HCT116 (cell line): ENCODE data around the gene SHC2. TPM values are rescaled to one million over a fixed set of nuclear protein-coding genes. Genes with fewer than 3 reads are reported as not detected.

Source experiments
- ATAC-seq: fragments of 200-7000 bp; cut with Tn5 transposase; 2 replicates; pipeline ENCODE4 v1.9.1; 2020; ENCODE audit warnings: mild to moderate bottlenecking, moderate library complexity
- BruUV-seq: library from RNA; stranded (reverse); fragments of 400-500 nt; replicated peaks from 2 replicates; lab custom pipeline; 2021; lab: Mats Ljungman, UMichigan
- CTCF ChIA-PET: fragments of 300-600 bp; sonication (Branson Sonifier 250); formaldehyde crosslinking; loops from one replicate; lab custom pipeline; 2021; ENCODE audit warnings: antibody characterized with exemption; lab: Charles Lee
- POLR2A ChIA-PET: fragments of 300-600, 350-600 bp; sonication (Branson Sonifier 250); formaldehyde crosslinking; loops from one replicate; lab custom pipeline; 2021; ENCODE audit warnings: antibody characterized with exemption; lab: Charles Lee
- RAD21 ChIA-PET, 2 experiments: fragments of 300-600 bp; sonication (Branson Sonifier 250); formaldehyde crosslinking; loops; one replicate each; lab custom pipeline; 2023; ENCODE audit warnings: low total read pairs in 2 of 2; ENCODE audit not compliant: uncharacterized antibody in 2 of 2, unreplicated experiment in 2 of 2, low non-redundant PET in 1 of 2; lab: Charles Lee
- DNase-seq: peaks from one replicate; pipeline ENCODE4 v3.0.0-alpha.2; 2010; ENCODE audit warnings: low read depth, low spot score
- H2AFZ ChIP-seq: fragments of 200-600 bp; shearing (Covaris generic), sonication (generic); 2 replicates; pipeline ENCODE4 v1.6.1; 2017; ENCODE audit warnings: low read depth, mixed run types, mixed read lengths, antibody characterized with exemption, low read length; ENCODE audit not compliant: poor library complexity, severe bottlenecking
- H3K27ac ChIP-seq: 2 replicates; pipeline ENCODE4 v1.5.1; 2012; ENCODE audit warnings: low read depth, low read length
- H3K27me3 ChIP-seq: fragments of 200-600 bp; sonication (generic); 2 replicates; pipeline ENCODE4 v1.6.1; 2016; ENCODE audit warnings: mixed run types, low read length, mixed read lengths; ENCODE audit not compliant: insufficient read depth
- H3K36me3 ChIP-seq, 2 experiments: fragments of 200-500 bp in 1 of 2; fragments of 200-600 bp in 1 of 2; sonication (Bioruptor generic) in 1 of 2; sonication (generic) in 1 of 2; 2 replicates each; pipeline versions ENCODE4 v1.5.1 to v1.6.1; 2014 to 2016; ENCODE audit warnings: low read length in 2 of 2, inconsistent platforms in 1 of 2, mixed read lengths in 1 of 2, mixed run types in 1 of 2; ENCODE audit not compliant: insufficient read depth in 2 of 2, control insufficient read depth in 1 of 2
- H3K4me1 ChIP-seq, 2 experiments: fragments of 200-600 bp in 1 of 2; sonication (generic) in 1 of 2; 2 replicates each; pipeline versions ENCODE4 v1.5.1 to v1.6.1; 2012 to 2017; ENCODE audit warnings: low read length in 2 of 2, inconsistent platforms in 1 of 2, mild to moderate bottlenecking in 1 of 2, mixed read lengths in 1 of 2, mixed run types in 1 of 2, moderate library complexity in 1 of 2; ENCODE audit not compliant: insufficient read depth in 2 of 2, control insufficient read depth in 1 of 2
- H3K4me2 ChIP-seq: fragments of 200-600 bp; sonication (generic); 2 replicates; pipeline ENCODE4 v1.6.1; 2017; ENCODE audit warnings: mixed run types, low read length, mixed read lengths
- H3K4me3 ChIP-seq, 2 experiments: fragments of 200-600 bp in 1 of 2; sonication (generic) in 1 of 2; replicated peaks in 1 of 2; 2 replicates each; pipeline ENCODE4 v1.5.1; 2011 to 2016; ENCODE audit warnings: low read length in 2 of 2, control low read depth in 1 of 2, low read depth in 1 of 2, mild to moderate bottlenecking in 1 of 2, mixed read lengths in 1 of 2, mixed run types in 1 of 2
- H3K79me2 ChIP-seq: fragments of 200-600 bp; sonication (generic); 2 replicates; pipeline ENCODE4 v1.6.1; 2017; ENCODE audit warnings: mild to moderate bottlenecking, mixed run types, low read length, moderate library complexity, mixed read lengths; ENCODE audit not compliant: insufficient read depth
- H3K9ac ChIP-seq: fragments of 200-600 bp; sonication (generic); 2 replicates; pipeline ENCODE4 v1.6.1; 2016; ENCODE audit warnings: low read length, mixed read lengths
- H3K9me2 ChIP-seq: fragments of 200-600 bp; sonication (generic), shearing (Covaris generic); 2 replicates; pipeline ENCODE4 v1.6.1; 2017; ENCODE audit warnings: mixed run types, mild to moderate bottlenecking, moderate library complexity; ENCODE audit not compliant: insufficient read depth
- H3K9me3 ChIP-seq, 2 experiments: fragments of 200-500 bp in 1 of 2; fragments of 200-600 bp in 1 of 2; sonication (Bioruptor generic) in 1 of 2; sonication (generic) in 1 of 2; 2 replicates each; pipeline ENCODE4 v1.6.1; 2014 to 2017; ENCODE audit warnings: low read length in 2 of 2, mixed read lengths in 2 of 2, inconsistent platforms in 1 of 2, low read depth in 1 of 2, mild to moderate bottlenecking in 1 of 2, mixed run types in 1 of 2, moderate library complexity in 1 of 2; ENCODE audit not compliant: control insufficient read depth in 1 of 2, insufficient read depth in 1 of 2
- H4K20me1 ChIP-seq: fragments of 200-600 bp; sonication (generic), shearing (Covaris generic); 2 replicates; pipeline ENCODE4 v1.6.1; 2017; ENCODE audit warnings: mixed run types, mild to moderate bottlenecking, moderate library complexity; ENCODE audit not compliant: insufficient read depth
- CBX3 ChIP-seq: IDR thresholded peaks from 2 replicates; pipeline ENCODE4 v1.6.1; 2012; ENCODE audit warnings: low read depth
- CEBPB ChIP-seq: IDR thresholded peaks from 2 replicates; pipeline ENCODE4 v1.6.1; 2012; ENCODE audit warnings: low read depth
- EGR1 ChIP-seq: IDR thresholded peaks from 2 replicates; pipeline ENCODE4 v1.6.1; 2012; ENCODE audit warnings: low read depth
- ELF1 ChIP-seq: IDR thresholded peaks from 2 replicates; pipeline ENCODE4 v1.6.1; 2012; ENCODE audit warnings: low read depth, borderline replicate concordance
- EZH2phosphoT487 ChIP-seq: fragments of 200-600 bp; IDR thresholded peaks from 2 replicates; pipeline ENCODE4 v1.6.1; 2018; ENCODE audit warnings: antibody characterized with exemption, borderline replicate concordance
- FOSL1 ChIP-seq: IDR thresholded peaks from 2 replicates; pipeline ENCODE4 v1.6.1; 2012; ENCODE audit warnings: low read depth
- POLR2A ChIP-seq: IDR thresholded peaks from 2 replicates; pipeline ENCODE4 v1.7.0; 2011; ENCODE audit warnings: borderline replicate concordance; ENCODE audit not compliant: insufficient read depth, insufficient read length; ENCODE audit errors: extremely low read depth
- RAD21 ChIP-seq: IDR thresholded peaks from 2 replicates; pipeline ENCODE4 v1.6.1; 2012; ENCODE audit warnings: low read depth, mild to moderate bottlenecking
- SIN3A ChIP-seq: IDR thresholded peaks from 2 replicates; pipeline ENCODE4 v1.6.1; 2012; ENCODE audit warnings: low read depth
- SRF ChIP-seq: IDR thresholded peaks from 2 replicates; pipeline ENCODE4 v1.6.1; 2012; ENCODE audit warnings: low read depth
- YY1 ChIP-seq: IDR thresholded peaks from 2 replicates; pipeline ENCODE4 v1.6.1; 2011; ENCODE audit warnings: low read length, low read depth, moderate library complexity, mild to moderate bottlenecking; ENCODE audit not compliant: insufficient replicate concordance; ENCODE audit errors: extremely low read depth
- ZFX ChIP-seq: fragments of 450-650 bp; IDR thresholded peaks from 2 replicates; pipeline ENCODE4 v1.6.1; 2017
- intact Hi-C: fragments of 100-400 bp; cut with micrococcal nuclease; formaldehyde crosslinking; loops from 2 replicates; pipeline ENCODE4 v1.10.0; 2022
- total RNA-seq: library from RNA; stranded (reverse); gene quantifications from one replicate; pipeline ENCODE4 v1.2.1, GENCODE V29; 2021; ENCODE audit not compliant: unreplicated experiment
- TF ChIP-seq, protein P1 (sequence below): IDR thresholded peaks from 2 replicates; pipeline ENCODE4 v1.6.1; 2012
- TF ChIP-seq, protein P2 (sequence below): IDR thresholded peaks from 2 replicates; pipeline ENCODE4 v1.6.1; 2012; ENCODE audit warnings: low read depth
- TF ChIP-seq, protein P3 (sequence below), 3 experiments: fragments of 200-600 bp in 1 of 3; sonication (generic) in 1 of 3; IDR thresholded peaks in 2 of 3; conservative IDR thresholded peaks in 1 of 3; 2 replicates each; pipeline ENCODE4 v1.5.1; 2012 to 2017; ENCODE audit warnings: low read depth in 2 of 3, low read length in 2 of 3, antibody characterized with exemption in 1 of 3, borderline replicate concordance in 1 of 3, control low read depth in 1 of 3, mild to moderate bottlenecking in 1 of 3, mixed read lengths in 1 of 3, mixed run types in 1 of 3, moderate library complexity in 1 of 3; ENCODE audit not compliant: insufficient read depth in 1 of 3

The SHC2 gene
- total RNA-seq, 1 experiment from 2014 or later: 2.5 TPM

DNA sequence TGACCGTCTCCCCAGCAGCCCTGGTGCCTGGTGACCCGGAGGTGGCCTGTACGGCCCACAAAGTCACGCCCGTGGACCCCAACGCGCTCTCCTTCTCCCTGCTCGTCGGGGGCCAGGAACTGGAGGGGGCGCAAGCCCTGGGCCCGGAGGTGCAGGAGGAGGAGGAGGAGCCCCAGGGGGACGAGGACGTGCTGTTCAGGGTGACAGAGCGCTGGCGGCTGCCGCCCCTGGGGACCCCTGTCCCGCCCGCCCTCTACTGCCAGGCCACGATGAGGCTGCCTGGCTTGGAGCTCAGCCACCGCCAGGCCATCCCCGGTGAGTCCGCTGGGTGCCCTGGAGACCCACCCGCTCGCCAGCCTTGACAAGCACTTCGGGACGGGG is 37.7 kb upstream of the SHC2 start:
- no peak overlapping the region for H3K4me3 ChIP-seq
- H3K4me1 ChIP-seq: peaks cover 2 to 10% of the 10 kb centered on the region in 2 experiments; a peak in 3 of 4 replicates
- H3K27me3 ChIP-seq: no peaks in the 10 kb centered on the region
- RAD21 ChIA-PET: no interaction called here
- TF ChIP-seq EGR1 (no peak), ZFX (no peak), EZH2phosphoT487 (no peak), CEBPB (no peak), FOSL1 (no peak), RAD21 (no peak), POLR2A (no peak), ELF1 (no peak), YY1 (no peak), SRF (no peak), SIN3A (no peak), CBX3 (no peak)
- TF ChIP-seq, protein P1, sequence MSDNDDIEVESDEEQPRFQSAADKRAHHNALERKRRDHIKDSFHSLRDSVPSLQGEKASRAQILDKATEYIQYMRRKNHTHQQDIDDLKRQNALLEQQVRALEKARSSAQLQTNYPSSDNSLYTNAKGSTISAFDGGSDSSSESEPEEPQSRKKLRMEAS: no peak
- TF ChIP-seq, protein P2, sequence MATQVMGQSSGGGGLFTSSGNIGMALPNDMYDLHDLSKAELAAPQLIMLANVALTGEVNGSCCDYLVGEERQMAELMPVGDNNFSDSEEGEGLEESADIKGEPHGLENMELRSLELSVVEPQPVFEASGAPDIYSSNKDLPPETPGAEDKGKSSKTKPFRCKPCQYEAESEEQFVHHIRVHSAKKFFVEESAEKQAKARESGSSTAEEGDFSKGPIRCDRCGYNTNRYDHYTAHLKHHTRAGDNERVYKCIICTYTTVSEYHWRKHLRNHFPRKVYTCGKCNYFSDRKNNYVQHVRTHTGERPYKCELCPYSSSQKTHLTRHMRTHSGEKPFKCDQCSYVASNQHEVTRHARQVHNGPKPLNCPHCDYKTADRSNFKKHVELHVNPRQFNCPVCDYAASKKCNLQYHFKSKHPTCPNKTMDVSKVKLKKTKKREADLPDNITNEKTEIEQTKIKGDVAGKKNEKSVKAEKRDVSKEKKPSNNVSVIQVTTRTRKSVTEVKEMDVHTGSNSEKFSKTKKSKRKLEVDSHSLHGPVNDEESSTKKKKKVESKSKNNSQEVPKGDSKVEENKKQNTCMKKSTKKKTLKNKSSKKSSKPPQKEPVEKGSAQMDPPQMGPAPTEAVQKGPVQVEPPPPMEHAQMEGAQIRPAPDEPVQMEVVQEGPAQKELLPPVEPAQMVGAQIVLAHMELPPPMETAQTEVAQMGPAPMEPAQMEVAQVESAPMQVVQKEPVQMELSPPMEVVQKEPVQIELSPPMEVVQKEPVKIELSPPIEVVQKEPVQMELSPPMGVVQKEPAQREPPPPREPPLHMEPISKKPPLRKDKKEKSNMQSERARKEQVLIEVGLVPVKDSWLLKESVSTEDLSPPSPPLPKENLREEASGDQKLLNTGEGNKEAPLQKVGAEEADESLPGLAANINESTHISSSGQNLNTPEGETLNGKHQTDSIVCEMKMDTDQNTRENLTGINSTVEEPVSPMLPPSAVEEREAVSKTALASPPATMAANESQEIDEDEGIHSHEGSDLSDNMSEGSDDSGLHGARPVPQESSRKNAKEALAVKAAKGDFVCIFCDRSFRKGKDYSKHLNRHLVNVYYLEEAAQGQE: no peak
- TF ChIP-seq, protein P3, sequence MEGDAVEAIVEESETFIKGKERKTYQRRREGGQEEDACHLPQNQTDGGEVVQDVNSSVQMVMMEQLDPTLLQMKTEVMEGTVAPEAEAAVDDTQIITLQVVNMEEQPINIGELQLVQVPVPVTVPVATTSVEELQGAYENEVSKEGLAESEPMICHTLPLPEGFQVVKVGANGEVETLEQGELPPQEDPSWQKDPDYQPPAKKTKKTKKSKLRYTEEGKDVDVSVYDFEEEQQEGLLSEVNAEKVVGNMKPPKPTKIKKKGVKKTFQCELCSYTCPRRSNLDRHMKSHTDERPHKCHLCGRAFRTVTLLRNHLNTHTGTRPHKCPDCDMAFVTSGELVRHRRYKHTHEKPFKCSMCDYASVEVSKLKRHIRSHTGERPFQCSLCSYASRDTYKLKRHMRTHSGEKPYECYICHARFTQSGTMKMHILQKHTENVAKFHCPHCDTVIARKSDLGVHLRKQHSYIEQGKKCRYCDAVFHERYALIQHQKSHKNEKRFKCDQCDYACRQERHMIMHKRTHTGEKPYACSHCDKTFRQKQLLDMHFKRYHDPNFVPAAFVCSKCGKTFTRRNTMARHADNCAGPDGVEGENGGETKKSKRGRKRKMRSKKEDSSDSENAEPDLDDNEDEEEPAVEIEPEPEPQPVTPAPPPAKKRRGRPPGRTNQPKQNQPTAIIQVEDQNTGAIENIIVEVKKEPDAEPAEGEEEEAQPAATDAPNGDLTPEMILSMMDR (IDR thresholded peaks at IDR 0.05 in 2 of 3, conservative IDR thresholded peaks at IDR 0.05 in 1 of 3; ENCODE audit: borderline replicate concordance in 1 of 3, insufficient read depth in 1 of 3, low read depth in 2 of 3, low read length in 2 of 3): no peak
- TF ChIP-seq, all 23 proteins: peak for 0
- intact Hi-C loops: no loop called here
- no peaks in the 10 kb centered on the region for H3K9me2 ChIP-seq
- H3K9ac ChIP-seq: no peak overlapping the region
- DNase-seq (no peak), ATAC-seq (no peak)
- CTCF ChIA-PET: interaction anchor here (1.0 to 1.1 kb wide), 2 partner anchors 8 to 12 kb away, joined by 3 to 4 read pairs; no protein-coding TSS in a partner anchor
- H3K36me3 ChIP-seq: no peaks in the 10 kb centered on the region
- no peak overlapping the region for H2AFZ ChIP-seq
- H3K27ac ChIP-seq: no peak overlapping the region
- no peak overlapping the region for H3K4me2 ChIP-seq
- POLR2A ChIA-PET: interaction anchor here (1.0 kb wide), 1 partner anchor 8 kb away, joined by 3 read pairs; no protein-coding TSS in a partner anchor
- H4K20me1 ChIP-seq: no peaks in the 10 kb centered on the region
- H3K9me3 ChIP-seq: no peaks in the 10 kb centered on the region
- no TSS peak for BruUV-seq
- no peaks in the 10 kb centered on the region for H3K79me2 ChIP-seq
